IPS DF 6.9 (cell line): ENCODE results near the gene DUSP16.

Experiments
- DNase-seq: peaks from one replicate; pipeline ENCODE4 v3.0.0-alpha.2; 2013; ENCODE audit warnings: low read depth, low spot score
- H3K27ac ChIP-seq: one replicate; pipeline ENCODE4 v1.5.1; 2013; ENCODE audit warnings: low read length, control low read depth
- H3K27me3 ChIP-seq: 2 replicates; pipeline ENCODE4 v1.6.1; 2013; ENCODE audit warnings: mild to moderate bottlenecking, low read length; ENCODE audit not compliant: control insufficient read depth, insufficient read depth
- H3K36me3 ChIP-seq: 2 replicates; pipeline ENCODE4 v1.6.1; 2013; ENCODE audit warnings: low read length; ENCODE audit not compliant: control insufficient read depth, insufficient read depth
- H3K4me1 ChIP-seq: 2 replicates; pipeline ENCODE4 v1.6.1; 2013; ENCODE audit warnings: low read length; ENCODE audit not compliant: control insufficient read depth, insufficient read depth
- H3K4me3 ChIP-seq: 2 replicates; pipeline ENCODE4 v1.5.1; 2013; ENCODE audit warnings: mild to moderate bottlenecking, low read length
- H3K9me3 ChIP-seq: 2 replicates; pipeline ENCODE4 v1.6.1; 2013; ENCODE audit warnings: low read length, inconsistent platforms; ENCODE audit not compliant: control insufficient read depth, insufficient read depth
- WGBS: extraction: QIAGEN DNeasy Blood & Tissue Kit; methylation state at CpG from one replicate; pipeline ENCODE4 v1.1.7; 2013; ENCODE audit warnings: mixed read lengths, missing lambda C conversion rate; ENCODE audit not compliant: insufficient read length, insufficient coverage; 5-methylcytosine and 5-hydroxymethylcytosine counted together

The DUSP16 gene

GRCh38 chr12:12562585-12563261 lies at the start of gene DUSP16:
Gene DUSP16 (minus strand): TSS chr12:12562863. CDS start chr12:12521098, 41,765 bp downstream.
- Histone ChIP-seq H3K36me3 (no peaks in the 10 kb centered on the region), H3K9me3 (no peaks in the 10 kb centered on the region), H3K27me3 (no peaks in the 10 kb centered on the region), H3K27ac (no peak within 1 kb of the TSS), H3K4me3 (peak within 1 kb of the TSS; percentile 99), H3K4me1 (peaks cover 4% of the 10 kb centered on the region; the same call in 1 of the 2 replicates)
- peak; percentile 66 for DNase-seq
- no CpG with 5 or more reads among the region's 59 CpGs for WGBS

GRCh38 chr12:12612358-12612757 lies 49.7 kb upstream of the DUSP16 start:
- WGBS = no CpG with 5 or more reads among the region's 7 CpGs
- Histone ChIP-seq H3K9me3 (no peaks in the 10 kb centered on the region), H3K4me3 (peak overlapping the region; percentile 91), H3K36me3 (no peaks in the 10 kb centered on the region), H3K4me1 (no peaks in the 10 kb centered on the region), H3K27ac (no peak overlapping the region), H3K27me3 (no peaks in the 10 kb centered on the region)
- no peak for DNase-seq

GRCh38 chr12:12611512-12612306 lies 49.0 kb upstream of the DUSP16 start, which contains the start of gene CREBL2:
Gene CREBL2 (plus strand): TSS chr12:12611876. CDS start chr12:12612173, 297 bp downstream.
- no peaks in the 10 kb centered on the region for H3K9me3 ChIP-seq
- peak within 1 kb of the TSS; percentile 91 for H3K4me3 ChIP-seq
- no peaks in the 10 kb centered on the region; the same call in 1 of the 2 replicates for H3K4me1 ChIP-seq
- H3K36me3 ChIP-seq = no peaks in the 10 kb centered on the region
- H3K27ac ChIP-seq = no peak within 1 kb of the TSS
- no peaks in the 10 kb centered on the region for H3K27me3 ChIP-seq
- no CpG with 5 or more reads among the region's 51 CpGs for WGBS
- DNase-seq = peak; percentile 77

GRCh38 chr12:12610711-12611110 lies 48.0 kb upstream of the DUSP16 start:
- no peak for DNase-seq
- Histone ChIP-seq H3K9me3 (no peaks in the 10 kb centered on the region), H3K36me3 (no peaks in the 10 kb centered on the region), H3K4me1 (no peaks in the 10 kb centered on the region; the same call in none of the 2 replicates), H3K27me3 (no peaks in the 10 kb centered on the region), H3K4me3 (no peak overlapping the region), H3K27ac (no peak overlapping the region)
- WGBS = 100% methylated on average over 1 of the region's 4 CpGs

GRCh38 chr12:12609692-12610091 lies 47.0 kb upstream of the DUSP16 start:
- no CpG with 5 or more reads among the region's 3 CpGs for WGBS

GRCh38 chr12:12608557-12608957 lies 45.9 kb upstream of the DUSP16 start:
- H3K27me3 ChIP-seq = no peaks in the 10 kb centered on the region
- H3K36me3 ChIP-seq = no peaks in the 10 kb centered on the region
- DNase-seq = no peak
- no peaks in the 10 kb centered on the region; the same call in none of the 2 replicates for H3K4me1 ChIP-seq
- H3K4me3 ChIP-seq = no peak overlapping the region
- no peak overlapping the region for H3K27ac ChIP-seq
- WGBS = no CpG with 5 or more reads among the region's 1 CpG
- H3K9me3 ChIP-seq = no peaks in the 10 kb centered on the region

More at GRCh38 chr12:12609692-12610091, 47.0 kb upstream of the DUSP16 start:
- Histone ChIP-seq H3K27ac (no peak overlapping the region), H3K27me3 (no peaks in the 10 kb centered on the region), H3K4me1 (no peaks in the 10 kb centered on the region; the same call in none of the 2 replicates), H3K4me3 (no peak overlapping the region), H3K36me3 (no peaks in the 10 kb centered on the region), H3K9me3 (no peaks in the 10 kb centered on the region)
- DNase-seq = no peak

GRCh38 chr12:12606781-12607589 lies 44.3 kb upstream of the DUSP16 start:
- Histone ChIP-seq H3K36me3 (no peaks in the 10 kb centered on the region), H3K27me3 (no peaks in the 10 kb centered on the region), H3K4me1 (no peaks in the 10 kb centered on the region; the same call in none of the 2 replicates), H3K4me3 (no peak overlapping the region), H3K27ac (no peak overlapping the region), H3K9me3 (no peaks in the 10 kb centered on the region)
- WGBS = no CpG with 5 or more reads among the region's 7 CpGs
- DNase-seq = no peak

GRCh38 chr12:12604740-12605139 lies 42.1 kb upstream of the DUSP16 start:
- WGBS = no CpG with 5 or more reads among the region's 5 CpGs
- H3K27ac ChIP-seq = no peak overlapping the region
- H3K4me1 ChIP-seq = no peaks in the 10 kb centered on the region; the same call in none of the 2 replicates
- no peak overlapping the region for H3K4me3 ChIP-seq
- DNase-seq = no peak
- no peaks in the 10 kb centered on the region for H3K27me3 ChIP-seq
- H3K36me3 ChIP-seq = no peaks in the 10 kb centered on the region
- no peaks in the 10 kb centered on the region for H3K9me3 ChIP-seq

- H3K4me1 ChIP-seq = no peaks in the 10 kb centered on the region
- no peak overlapping the region for H3K4me3 ChIP-seq
- no peaks in the 10 kb centered on the region for H3K9me3 ChIP-seq
- no peak overlapping the region for H3K27ac ChIP-seq
- no peaks in the 10 kb centered on the region for H3K36me3 ChIP-seq
- no CpG with 5 or more reads among the region's 8 CpGs for WGBS
- no peak for DNase-seq
- H3K27me3 ChIP-seq = no peaks in the 10 kb centered on the region
These were observed 38.0 kb upstream of the DUSP16 start for GRCh38 chr12:12600659-12601058.
